Measurements from ENCODE around the gene FGF18.

Gene FGF18

GRCh38 chr5:171506951-171507350 lies 87.5 kb downstream of the FGF18 start:
- no peak for DNase-seq
